Peyer's patch (tissue), 4 donors: ENCODE data around the gene DNM3. TPM values are rescaled to one million over a fixed set of nuclear protein-coding genes. Genes with fewer than 3 reads are reported as not detected.

Experiments
- DNase-seq, 3 donors: peaks; one replicate each; pipeline ENCODE4 v3.0.0-alpha.2; 2017 to 2019
- H3K27ac ChIP-seq, 4 donors: fragments of 200-600 bp; sonication (generic); one replicate each; pipeline ENCODE4 v1.5.1; 2016 to 2019
- H3K27me3 ChIP-seq, 2 donors: fragments of 200-600 bp; sonication (generic); one replicate each; pipeline ENCODE4 v1.5.1; 2019
- H3K36me3 ChIP-seq, 3 donors: fragments of 200-600 bp; sonication (generic); one replicate each; pipeline ENCODE4 v1.5.1; 2016 to 2019
- H3K4me1 ChIP-seq, 4 donors: fragments of 200-600 bp; sonication (generic); one replicate each; pipeline ENCODE4 v1.5.1; 2016 to 2019
- H3K4me3 ChIP-seq, 4 donors: fragments of 200-600 bp; sonication (generic); 1 replicate in 3 of 4; 2 replicates in 1 of 4; pipeline ENCODE4 v1.5.1; 2016 to 2019; ENCODE audit warnings: mild to moderate bottlenecking in 1 of 4
- H3K9me3 ChIP-seq, 4 donors: fragments of 200-600 bp; sonication (generic); one replicate each; pipeline ENCODE4 v1.5.1; 2016 to 2019; ENCODE audit warnings: mild to moderate bottlenecking in 1 of 4
- POLR2A ChIP-seq, 2 donors: fragments of 450-650 bp; IDR thresholded peaks; one replicate each; pipeline ENCODE4 v1.5.1; 2017; ENCODE audit warnings: antibody characterized with exemption in 2 of 2, mild to moderate bottlenecking in 2 of 2, moderate library complexity in 2 of 2
- total RNA-seq, 4 donors: library from RNA; depleted of rRNA; stranded (reverse); fragments of >200 nt; gene quantifications; one replicate each; pipeline ENCODE4 v1.1.0, GENCODE V29; 2016
- TF ChIP-seq, protein P1 (sequence below), 6 experiments: fragments of 450-650 bp in 4 of 6; fragments of 200-600 bp in 2 of 6; sonication (generic) in 1 of 6; IDR thresholded peaks; one replicate each; pipeline ENCODE4 v1.5.1; 2017 to 2019; ENCODE audit warnings: antibody characterized with exemption in 6 of 6, mild to moderate bottlenecking in 3 of 6, moderate library complexity in 1 of 6

The DNM3 gene
- total RNA-seq, 4 donors from 2014 or later: 1.4 to 11.6 (median 2.0) TPM

DNA sequence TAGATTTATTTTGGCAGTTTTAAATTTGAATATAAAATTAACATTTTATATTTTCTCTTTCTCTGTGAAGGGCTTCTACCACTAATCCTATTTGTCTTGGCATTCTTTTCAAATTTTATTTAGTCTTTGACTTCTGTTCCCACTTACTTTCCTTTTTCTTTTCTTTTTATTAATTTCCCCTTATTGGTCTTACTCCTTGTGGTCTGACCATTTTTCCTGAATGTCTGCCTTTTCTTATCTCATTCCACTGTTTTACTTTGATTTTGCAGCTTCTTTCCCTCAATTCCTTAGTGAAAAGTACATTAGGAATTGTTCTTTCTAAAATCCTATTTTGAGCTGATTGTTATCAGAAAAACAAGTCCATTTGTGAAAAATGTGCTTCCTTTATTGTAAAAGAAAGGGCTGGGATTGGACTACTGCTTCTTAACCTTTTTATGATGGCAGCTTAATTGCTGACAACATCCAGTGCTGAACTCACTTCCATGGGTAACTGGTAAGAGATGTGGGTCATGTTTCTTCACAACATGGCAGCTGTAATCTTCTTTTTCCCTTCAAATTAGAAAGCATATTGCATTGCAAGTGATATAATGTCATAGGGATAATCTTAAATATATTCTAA, 284.6 kb downstream of the DNM3 start:
- Histone ChIP-seq H3K9me3 (no peaks in the 10 kb centered on the region), H3K36me3 (no peaks in the 10 kb centered on the region), H3K4me1 (no peaks in the 10 kb centered on the region), H3K27me3 (no peaks in the 10 kb centered on the region), H3K4me3 (no peak overlapping the region), H3K27ac (no peak overlapping the region)
- TF ChIP-seq, protein P1, sequence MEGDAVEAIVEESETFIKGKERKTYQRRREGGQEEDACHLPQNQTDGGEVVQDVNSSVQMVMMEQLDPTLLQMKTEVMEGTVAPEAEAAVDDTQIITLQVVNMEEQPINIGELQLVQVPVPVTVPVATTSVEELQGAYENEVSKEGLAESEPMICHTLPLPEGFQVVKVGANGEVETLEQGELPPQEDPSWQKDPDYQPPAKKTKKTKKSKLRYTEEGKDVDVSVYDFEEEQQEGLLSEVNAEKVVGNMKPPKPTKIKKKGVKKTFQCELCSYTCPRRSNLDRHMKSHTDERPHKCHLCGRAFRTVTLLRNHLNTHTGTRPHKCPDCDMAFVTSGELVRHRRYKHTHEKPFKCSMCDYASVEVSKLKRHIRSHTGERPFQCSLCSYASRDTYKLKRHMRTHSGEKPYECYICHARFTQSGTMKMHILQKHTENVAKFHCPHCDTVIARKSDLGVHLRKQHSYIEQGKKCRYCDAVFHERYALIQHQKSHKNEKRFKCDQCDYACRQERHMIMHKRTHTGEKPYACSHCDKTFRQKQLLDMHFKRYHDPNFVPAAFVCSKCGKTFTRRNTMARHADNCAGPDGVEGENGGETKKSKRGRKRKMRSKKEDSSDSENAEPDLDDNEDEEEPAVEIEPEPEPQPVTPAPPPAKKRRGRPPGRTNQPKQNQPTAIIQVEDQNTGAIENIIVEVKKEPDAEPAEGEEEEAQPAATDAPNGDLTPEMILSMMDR (IDR thresholded peaks at IDR 0.05): no peak
- no peak for TF ChIP-seq POLR2A (IDR thresholded peaks at IDR 0.05)
- no peak for DNase-seq

DNA sequence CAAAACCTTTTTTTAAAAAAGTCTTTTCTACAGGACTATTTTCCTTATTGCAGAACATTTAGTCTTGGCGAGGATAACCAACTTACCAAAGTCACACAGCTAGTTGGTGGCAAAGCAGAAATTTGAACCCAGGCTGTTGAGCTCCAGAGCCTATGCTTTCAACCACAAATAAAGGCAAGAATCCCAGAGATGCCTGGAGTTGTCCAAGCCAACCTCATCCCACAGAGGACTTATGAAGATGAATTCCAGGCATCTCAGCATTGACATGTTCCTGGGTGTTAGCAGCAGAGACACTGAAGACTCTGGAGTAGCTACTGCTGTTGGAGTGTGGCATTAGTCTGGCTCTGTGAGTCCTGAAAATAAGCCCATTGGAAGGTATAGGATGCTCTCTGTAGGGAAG, 291.5 kb downstream of the DNM3 start:
- H3K36me3 ChIP-seq: no peaks in the 10 kb centered on the region
- no peaks in the 10 kb centered on the region for H3K4me1 ChIP-seq
- H3K9me3 ChIP-seq: no peaks in the 10 kb centered on the region
- no peak overlapping the region for H3K27ac ChIP-seq
- no peaks in the 10 kb centered on the region for H3K27me3 ChIP-seq
- H3K4me3 ChIP-seq: no peak overlapping the region
- no peak for DNase-seq
- no peak for TF ChIP-seq POLR2A (IDR thresholded peaks at IDR 0.05)
- TF ChIP-seq, protein P1 (IDR thresholded peaks at IDR 0.05): no peak

DNA sequence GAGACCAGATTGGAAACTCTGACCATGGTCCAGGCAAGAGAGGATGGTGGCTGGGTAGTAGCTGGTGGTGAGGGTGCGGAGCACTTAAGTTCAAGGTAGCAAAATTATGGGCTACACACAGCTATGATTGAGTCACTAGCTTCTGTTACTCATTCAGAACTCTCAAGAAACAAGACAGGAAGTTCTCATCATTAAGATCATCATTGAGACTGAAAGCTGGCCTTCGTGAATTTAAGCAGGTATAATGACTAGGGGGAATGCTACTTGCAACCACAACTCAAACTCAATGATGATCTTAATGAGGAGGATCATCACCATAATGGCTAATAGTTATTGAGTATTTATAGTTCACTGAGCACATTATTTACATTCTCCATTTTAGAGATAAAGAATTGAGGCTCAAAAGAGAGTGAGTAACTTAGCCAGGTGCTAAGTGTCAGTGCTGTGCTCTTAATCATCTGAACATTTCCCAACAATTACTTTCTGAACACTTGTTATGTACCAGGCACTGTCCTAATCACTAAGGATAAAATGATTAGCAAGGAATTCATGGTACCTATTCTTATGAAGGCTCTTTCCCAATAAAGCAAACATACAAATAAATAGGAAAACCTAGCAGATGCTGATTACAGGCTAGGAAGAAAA, 292.9 kb downstream of the DNM3 start:
- no peaks in the 10 kb centered on the region for H3K36me3 ChIP-seq
- H3K27ac ChIP-seq: no peak overlapping the region
- DNase-seq: no peak
- H3K9me3 ChIP-seq: no peaks in the 10 kb centered on the region
- no peak overlapping the region for H3K4me3 ChIP-seq
- no peak for TF ChIP-seq POLR2A (IDR thresholded peaks at IDR 0.05)
- TF ChIP-seq, protein P1 (IDR thresholded peaks at IDR 0.05): no peak
- H3K27me3 ChIP-seq: no peaks in the 10 kb centered on the region
- H3K4me1 ChIP-seq: no peaks in the 10 kb centered on the region

DNA sequence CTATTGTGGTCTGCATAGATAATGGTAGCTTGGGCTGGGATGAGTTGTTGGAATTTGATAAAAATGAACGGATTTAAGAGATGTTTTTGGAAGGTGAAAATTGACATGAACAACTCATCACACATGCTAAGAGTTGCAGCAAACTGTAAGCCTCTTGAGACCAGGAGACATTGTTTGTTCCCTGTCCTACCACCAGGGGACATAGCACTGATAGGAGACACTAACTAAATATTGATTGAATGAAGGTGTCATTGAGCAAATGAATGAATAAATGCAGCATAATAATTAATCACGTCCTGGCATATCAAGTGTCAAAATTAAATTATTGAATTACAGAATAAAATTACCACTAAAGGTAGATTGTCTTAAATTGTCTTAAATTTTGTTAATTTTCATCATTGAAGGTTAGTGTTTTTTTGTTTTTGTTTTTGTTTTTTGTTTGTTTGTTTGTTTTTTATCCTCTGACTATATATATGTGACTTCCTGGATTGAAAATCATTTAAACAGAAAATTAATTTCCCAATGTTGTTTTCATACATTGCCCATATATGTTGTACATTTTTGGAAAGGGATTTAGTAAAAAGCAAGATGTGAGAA, 293.9 kb downstream of the DNM3 start:
- H3K9me3 ChIP-seq: no peaks in the 10 kb centered on the region
- peak in 2 of 3 donors; percentile 42 to 62 for DNase-seq
- no peak overlapping the region for H3K27ac ChIP-seq
- no peak overlapping the region for H3K4me3 ChIP-seq
- no peak for TF ChIP-seq POLR2A (IDR thresholded peaks at IDR 0.05)
- TF ChIP-seq, protein P1 (IDR thresholded peaks at IDR 0.05): peak; percentile 42 to 89 (median 72)
- H3K36me3 ChIP-seq: no peaks in the 10 kb centered on the region
- H3K4me1 ChIP-seq: no peaks in the 10 kb centered on the region
- no peaks in the 10 kb centered on the region for H3K27me3 ChIP-seq

DNA sequence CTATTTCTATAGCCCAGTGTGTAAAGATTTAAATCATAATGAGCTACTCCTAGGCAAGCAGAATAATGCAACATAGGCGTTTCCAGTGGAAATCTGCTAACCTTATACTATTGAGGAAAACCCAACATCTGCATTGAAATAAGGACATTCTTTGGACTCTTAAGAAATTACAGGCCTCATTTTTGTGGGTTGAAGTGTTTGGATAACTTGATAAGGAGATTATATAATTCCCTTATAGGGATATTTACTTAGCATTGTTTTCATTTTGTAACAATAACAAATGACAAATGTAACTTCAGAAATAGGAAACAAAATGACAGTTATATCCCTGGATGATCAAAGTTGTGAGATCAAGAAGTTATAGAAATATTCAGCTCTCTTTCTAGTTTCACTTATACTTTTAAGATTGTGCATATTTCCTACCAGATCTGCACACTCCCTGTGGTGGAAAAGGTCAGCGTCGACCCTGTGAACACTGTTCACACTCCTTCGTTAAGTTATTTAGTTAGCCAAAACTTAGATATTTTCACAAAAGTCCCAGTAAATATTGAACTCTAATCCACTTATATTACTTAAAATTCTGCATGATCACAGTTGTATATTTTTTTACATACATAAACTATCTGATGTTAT, 294.8 kb downstream of the DNM3 start:
- no peaks in the 10 kb centered on the region for H3K9me3 ChIP-seq
- H3K4me1 ChIP-seq: no peaks in the 10 kb centered on the region
- H3K27ac ChIP-seq: peak overlapping the region in 1 of 4 donors; percentile 41
- no peak overlapping the region for H3K4me3 ChIP-seq
- no peak for TF ChIP-seq POLR2A (IDR thresholded peaks at IDR 0.05)
- TF ChIP-seq, protein P1 (IDR thresholded peaks at IDR 0.05): no peak
- no peaks in the 10 kb centered on the region for H3K36me3 ChIP-seq
- DNase-seq: no peak
- H3K27me3 ChIP-seq: no peaks in the 10 kb centered on the region
